ENCODE measurements around the gene CCKAR. TPM values are rescaled to one million over a fixed set of nuclear protein-coding genes. Genes with fewer than 3 reads are reported as not detected.

The CCKAR gene
- polyA plus RNA-seq, 3 donors: not detected

DNA sequence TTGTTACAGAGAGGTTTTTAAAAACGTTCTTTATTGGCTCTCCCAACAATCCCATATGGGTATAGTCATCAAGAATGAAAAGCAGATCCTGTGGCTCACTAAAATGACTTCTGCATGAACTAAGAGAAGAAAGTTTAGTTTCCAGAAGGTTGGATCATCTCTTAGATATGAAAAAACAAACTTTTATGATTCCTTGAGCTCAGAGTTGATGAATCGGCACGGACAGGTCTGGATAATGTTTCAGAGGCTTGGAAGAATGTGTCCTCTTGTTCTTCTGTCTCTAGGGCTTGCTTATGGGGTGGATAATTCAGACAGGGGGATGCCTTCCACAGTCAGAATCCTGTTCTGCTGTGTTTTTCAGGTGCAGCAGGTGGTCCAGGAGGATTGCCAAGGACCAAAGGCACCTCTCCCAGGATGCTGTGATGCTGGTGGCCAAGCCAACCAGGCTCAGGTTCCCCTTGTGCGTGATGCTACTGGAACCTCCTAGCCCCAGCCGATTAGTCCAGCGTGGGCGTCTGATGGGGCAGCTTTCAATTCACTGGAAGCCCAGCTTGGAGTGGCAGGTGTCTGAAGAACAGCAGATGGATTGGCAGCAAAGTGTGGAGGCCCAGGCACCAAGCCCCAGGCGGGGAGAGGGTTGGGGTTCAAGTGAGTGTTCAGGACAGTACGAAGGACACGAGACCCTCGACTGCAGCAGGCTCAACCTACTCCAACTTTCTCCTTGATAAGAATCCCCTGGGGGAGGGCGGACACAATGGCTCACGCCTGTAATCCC, 30.3 kb downstream of the CCKAR start:
- peaks cover 0 to 2% (median 0%) of the 10 kb centered on the region in 7 donors for H3K9me3 Mint-ChIP-seq
- TF ChIP-seq, protein P1, sequence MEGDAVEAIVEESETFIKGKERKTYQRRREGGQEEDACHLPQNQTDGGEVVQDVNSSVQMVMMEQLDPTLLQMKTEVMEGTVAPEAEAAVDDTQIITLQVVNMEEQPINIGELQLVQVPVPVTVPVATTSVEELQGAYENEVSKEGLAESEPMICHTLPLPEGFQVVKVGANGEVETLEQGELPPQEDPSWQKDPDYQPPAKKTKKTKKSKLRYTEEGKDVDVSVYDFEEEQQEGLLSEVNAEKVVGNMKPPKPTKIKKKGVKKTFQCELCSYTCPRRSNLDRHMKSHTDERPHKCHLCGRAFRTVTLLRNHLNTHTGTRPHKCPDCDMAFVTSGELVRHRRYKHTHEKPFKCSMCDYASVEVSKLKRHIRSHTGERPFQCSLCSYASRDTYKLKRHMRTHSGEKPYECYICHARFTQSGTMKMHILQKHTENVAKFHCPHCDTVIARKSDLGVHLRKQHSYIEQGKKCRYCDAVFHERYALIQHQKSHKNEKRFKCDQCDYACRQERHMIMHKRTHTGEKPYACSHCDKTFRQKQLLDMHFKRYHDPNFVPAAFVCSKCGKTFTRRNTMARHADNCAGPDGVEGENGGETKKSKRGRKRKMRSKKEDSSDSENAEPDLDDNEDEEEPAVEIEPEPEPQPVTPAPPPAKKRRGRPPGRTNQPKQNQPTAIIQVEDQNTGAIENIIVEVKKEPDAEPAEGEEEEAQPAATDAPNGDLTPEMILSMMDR (IDR thresholded peaks at IDR 0.05): no peak
- Histone ChIP-seq H3K4me1 (ENCODE audit: control insufficient read depth in 1 of 2, insufficient read depth in 2 of 2, low read length in 2 of 2) (no peaks in the 10 kb centered on the region), H3K4me2 (replicated peaks; ENCODE audit: extremely low read depth, low read length, poor library complexity, severe bottlenecking) (no peak overlapping the region), H3K9me3 (replicated peaks in 1 of 2; ENCODE audit: control insufficient read depth in 1 of 2, insufficient read depth in 1 of 2, low read length in 2 of 2) (no peaks in the 10 kb centered on the region), H3K27ac (ENCODE audit: low read depth in 1 of 2, low read length in 2 of 2) (no peak overlapping the region), H4K20me1 (ENCODE audit: insufficient read depth, low read length) (no peaks in the 10 kb centered on the region), H2AFZ (ENCODE audit: insufficient read depth, low read depth, low read length, poor library complexity, severe bottlenecking) (no peak overlapping the region), H3K79me2 (ENCODE audit: insufficient read depth, low read length) (no peaks in the 10 kb centered on the region), H3K27me3 (ENCODE audit: control insufficient read depth in 2 of 2, insufficient read depth in 2 of 2, low read length in 2 of 2) (no peaks in the 10 kb centered on the region), H3K9ac (ENCODE audit: insufficient read depth, low read length, poor library complexity, severe bottlenecking) (no peak overlapping the region), H3K36me3 (replicated peaks in 1 of 2; ENCODE audit: control insufficient read depth in 1 of 2, insufficient read depth in 2 of 2, low read length in 2 of 2) (no peaks in the 10 kb centered on the region), H3K4me3 (replicated peaks in 1 of 3; ENCODE audit: low read depth in 2 of 3, low read length in 3 of 3) (no peak overlapping the region)
- intact Hi-C loops (cut with micrococcal nuclease): loop anchor here (10.0 kb wide), 1 partner anchor 555 kb away; no protein-coding TSS in a partner anchor
- H3K27ac Mint-ChIP-seq: no peak overlapping the region
- H3K4me3 Mint-ChIP-seq: no peak overlapping the region
- peaks cover 12% of the 10 kb centered on the region for H3K4me1 Mint-ChIP-seq
- WGBS (ENCODE audit: insufficient coverage): 98% methylated on average over 4 of the region's 13 CpGs
- peaks cover 2 to 6% (median 2%) of the 10 kb centered on the region in 3 donors for H3K27me3 Mint-ChIP-seq (ENCODE audit: low read depth in 3 of 3)
- H3K36me3 Mint-ChIP-seq: no peaks in the 10 kb centered on the region
- DNase-seq: no peak

DNA sequence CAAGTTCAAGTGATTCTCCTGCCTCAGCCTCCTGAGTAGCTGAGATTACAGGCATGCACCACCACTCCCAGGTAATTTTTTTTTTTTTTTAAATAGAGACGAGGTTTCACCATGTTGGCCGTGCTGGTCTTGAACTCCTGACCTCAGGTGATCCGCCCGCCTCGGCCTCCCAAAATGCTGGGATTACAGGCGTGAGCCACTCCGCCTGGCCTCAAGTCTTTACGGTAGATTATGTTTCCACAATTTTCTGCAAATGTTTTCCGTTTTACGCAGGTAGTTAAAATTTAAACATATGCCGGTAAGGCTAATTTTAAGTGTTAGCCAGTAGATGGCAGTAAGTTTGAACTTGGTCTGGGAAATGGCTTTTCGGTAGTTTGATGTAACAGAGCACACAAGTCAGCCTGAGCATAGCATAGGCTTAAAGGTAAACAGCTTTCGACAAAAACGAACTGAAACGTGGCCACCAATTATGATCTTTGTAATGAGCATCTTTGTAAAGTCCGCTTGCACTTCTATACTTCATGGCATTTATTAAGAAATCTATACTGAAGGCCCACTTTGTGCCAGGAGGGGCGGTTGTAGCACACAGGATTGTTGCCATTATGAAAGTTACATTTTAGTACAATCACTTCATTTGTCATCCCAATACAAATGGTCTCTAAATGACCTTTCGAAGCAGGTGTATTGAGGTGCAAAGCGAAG, 31.1 kb downstream of the CCKAR start:
- Histone ChIP-seq H3K27me3 (ENCODE audit: control insufficient read depth in 2 of 2, insufficient read depth in 2 of 2, low read length in 2 of 2) (no peaks in the 10 kb centered on the region), H3K27ac (ENCODE audit: low read depth in 1 of 2, low read length in 2 of 2) (no peak overlapping the region), H3K9me3 (replicated peaks in 1 of 2; ENCODE audit: control insufficient read depth in 1 of 2, insufficient read depth in 1 of 2, low read length in 2 of 2) (no peaks in the 10 kb centered on the region), H4K20me1 (ENCODE audit: insufficient read depth, low read length) (no peaks in the 10 kb centered on the region), H3K4me1 (ENCODE audit: control insufficient read depth in 1 of 2, insufficient read depth in 2 of 2, low read length in 2 of 2) (no peaks in the 10 kb centered on the region), H3K79me2 (ENCODE audit: insufficient read depth, low read length) (no peaks in the 10 kb centered on the region), H2AFZ (ENCODE audit: insufficient read depth, low read depth, low read length, poor library complexity, severe bottlenecking) (no peak overlapping the region), H3K36me3 (replicated peaks in 1 of 2; ENCODE audit: control insufficient read depth in 1 of 2, insufficient read depth in 2 of 2, low read length in 2 of 2) (no peaks in the 10 kb centered on the region), H3K9ac (ENCODE audit: insufficient read depth, low read length, poor library complexity, severe bottlenecking) (no peak overlapping the region), H3K4me3 (replicated peaks in 1 of 3; ENCODE audit: low read depth in 2 of 3, low read length in 3 of 3) (no peak overlapping the region), H3K4me2 (replicated peaks; ENCODE audit: extremely low read depth, low read length, poor library complexity, severe bottlenecking) (no peak overlapping the region)
- 30% methylated on average over 15 of the region's 19 CpGs for WGBS (ENCODE audit: insufficient coverage)
- intact Hi-C loops (cut with micrococcal nuclease): loop anchor here (10.0 kb wide), 1 partner anchor 556 kb away; no protein-coding TSS in a partner anchor
- Mint-ChIP-seq H3K9me3 (peaks cover 0 to 2% (median 2%) of the 10 kb centered on the region in 7 donors), H3K4me3 (peak overlapping the region in 1 of 2 donors; percentile 53), H3K4me1 (peaks cover 12% of the 10 kb centered on the region), H3K27me3 (ENCODE audit: low read depth in 3 of 3) (peaks cover 2 to 5% (median 2%) of the 10 kb centered on the region in 3 donors), H3K27ac (no peak overlapping the region), H3K36me3 (no peaks in the 10 kb centered on the region)
- peak in 2 of 3 donors; percentile 6 to 12 for DNase-seq
- TF ChIP-seq, protein P1 (IDR thresholded peaks at IDR 0.05): peak; percentile 67

All from CD14-positive monocyte (primary cell).